Kidney (tissue), 22 donors: Measurements from ENCODE around the gene EBF3. TPM values are rescaled to one million over a fixed set of nuclear protein-coding genes. Genes with fewer than 3 reads are reported as not detected.
A peak's percentile ranks its signal among the peaks of the same experiment; 100 is the strongest.

ENCODE experiments used
- DNase-seq, 5 donors: peaks; one replicate each; pipeline ENCODE4 v3.0.0-alpha.2; 2013 to 2020
- FAIRE-seq: peaks from 2 replicates; lab custom pipeline; 2012; peaks lifted over from hg19 to GRCh38; lab: Jason Lieb, UNC
- H3K27ac ChIP-seq, 2 donors: one replicate each; pipeline ENCODE4 v1.7.0; 2013; ENCODE audit warnings: low read depth in 2 of 2, low read length in 2 of 2, inconsistent platforms in 1 of 2
- H3K27me3 ChIP-seq: one replicate; pipeline ENCODE4 v1.7.1; 2013; ENCODE audit warnings: low read length, inconsistent platforms; ENCODE audit not compliant: control insufficient read depth, insufficient read depth
- H3K36me3 ChIP-seq, 3 donors: one replicate each; pipeline versions ENCODE4 v1.7.0 to v1.7.1; 2013; ENCODE audit warnings: low read length in 3 of 3, control low read depth in 1 of 3, inconsistent platforms in 1 of 3; ENCODE audit not compliant: insufficient read depth in 3 of 3, control insufficient read depth in 2 of 3
- H3K4me1 ChIP-seq, 3 donors: one replicate each; pipeline versions ENCODE4 v1.7.0 to v1.7.1; 2013; ENCODE audit warnings: low read length in 3 of 3, inconsistent platforms in 1 of 3, low read depth in 1 of 3; ENCODE audit not compliant: control insufficient read depth in 2 of 3, insufficient read depth in 2 of 3
- H3K4me3 ChIP-seq, 3 donors: one replicate each; pipeline versions ENCODE4 v1.7.0 to v1.8.1; 2013; ENCODE audit warnings: low read length in 3 of 3, control low read depth in 1 of 3, inconsistent platforms in 1 of 3
- H3K9ac ChIP-seq, 3 donors: one replicate each; pipeline versions ENCODE4 v1.7.0 to v1.7.1; 2013; ENCODE audit warnings: low read length in 3 of 3, control low read depth in 1 of 3, inconsistent platforms in 1 of 3
- H3K9me3 ChIP-seq, 3 donors: one replicate each; pipeline versions ENCODE4 v1.7.0 to v1.7.1; 2013; ENCODE audit warnings: low read length in 3 of 3, control low read depth in 1 of 3, inconsistent platforms in 1 of 3; ENCODE audit not compliant: control insufficient read depth in 2 of 3, insufficient read depth in 1 of 3
- intact Hi-C: fragments of 100-400 bp; cut with DNase I; formaldehyde crosslinking; loops from one replicate; pipeline ENCODE4 v1.11.1; 2022
- long read RNA-seq, 10 donors: library from polyadenylated mRNA in 1 of 10; unstranded in 1 of 10; transcript quantifications; one replicate each; pipeline ENCODE4 v2.0.0 and lab custom pipeline, GENCODE V29; 2021 to 2026
- polyA plus RNA-seq: library from polyadenylated mRNA; stranded (reverse); fragments of 350-450 nt; fragmentation: Illumina TruSeq; extraction: RNeasy Lipid Tissue Mini Kit (QIAGEN cat#74804); gene quantifications from one replicate; pipeline ENCODE4 v1.2.3, GENCODE V29; 2014; ENCODE audit warnings: low read depth, low replicate concordance; ENCODE audit not compliant: insufficient read depth
- total RNA-seq: library from RNA; stranded (reverse); fragmentation: NEBNext Ultra II Directional; extraction: Animal tissue kit (Norgen Biotek cat#: 25700); gene quantifications from one replicate; pipeline ENCODE4 v1.2.1, GENCODE V29; 2021
- TF ChIP-seq, protein P1 (sequence below): IDR thresholded peaks from 3 replicates; pipeline ENCODE4 v1.5.1; 2012; ENCODE audit warnings: mild to moderate bottlenecking, moderate library complexity, borderline replicate concordance; ENCODE audit not compliant: insufficient read depth; ENCODE audit errors: extremely low read depth
- donor health status: control.
- donor health status: control.
- donor health status: control.
- donor health status: control.
- donor health status: control.
- donor health status: DM: yes; HTN: yes; CAD: no.
- donor health status: Normal renal cell carcinoma (clear cell type).

Gene EBF3, protein sequence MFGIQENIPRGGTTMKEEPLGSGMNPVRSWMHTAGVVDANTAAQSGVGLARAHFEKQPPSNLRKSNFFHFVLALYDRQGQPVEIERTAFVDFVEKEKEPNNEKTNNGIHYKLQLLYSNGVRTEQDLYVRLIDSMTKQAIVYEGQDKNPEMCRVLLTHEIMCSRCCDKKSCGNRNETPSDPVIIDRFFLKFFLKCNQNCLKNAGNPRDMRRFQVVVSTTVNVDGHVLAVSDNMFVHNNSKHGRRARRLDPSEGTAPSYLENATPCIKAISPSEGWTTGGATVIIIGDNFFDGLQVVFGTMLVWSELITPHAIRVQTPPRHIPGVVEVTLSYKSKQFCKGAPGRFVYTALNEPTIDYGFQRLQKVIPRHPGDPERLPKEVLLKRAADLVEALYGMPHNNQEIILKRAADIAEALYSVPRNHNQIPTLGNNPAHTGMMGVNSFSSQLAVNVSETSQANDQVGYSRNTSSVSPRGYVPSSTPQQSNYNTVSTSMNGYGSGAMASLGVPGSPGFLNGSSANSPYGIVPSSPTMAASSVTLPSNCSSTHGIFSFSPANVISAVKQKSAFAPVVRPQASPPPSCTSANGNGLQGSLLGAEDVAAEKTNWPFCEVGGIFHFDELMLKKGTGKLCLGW
- total RNA-seq (0.98 TPM), polyA plus RNA-seq (0.09 TPM)
- long read RNA-seq, donor 1, result 0 reads
- long read RNA-seq, donor 2, result 0 reads
- long read RNA-seq, donor 3, result 0 reads
- long read RNA-seq, donor 4, result 0 reads
- long read RNA-seq, donor 5, result 0 reads
- long read RNA-seq, donor 6, result 0 reads
- long read RNA-seq, donor 7, result 0 reads
- long read RNA-seq, donor 8, result 0 reads
- long read RNA-seq, donor 9, result 0 reads
- long read RNA-seq, donor 10, result 0 reads

DNA sequence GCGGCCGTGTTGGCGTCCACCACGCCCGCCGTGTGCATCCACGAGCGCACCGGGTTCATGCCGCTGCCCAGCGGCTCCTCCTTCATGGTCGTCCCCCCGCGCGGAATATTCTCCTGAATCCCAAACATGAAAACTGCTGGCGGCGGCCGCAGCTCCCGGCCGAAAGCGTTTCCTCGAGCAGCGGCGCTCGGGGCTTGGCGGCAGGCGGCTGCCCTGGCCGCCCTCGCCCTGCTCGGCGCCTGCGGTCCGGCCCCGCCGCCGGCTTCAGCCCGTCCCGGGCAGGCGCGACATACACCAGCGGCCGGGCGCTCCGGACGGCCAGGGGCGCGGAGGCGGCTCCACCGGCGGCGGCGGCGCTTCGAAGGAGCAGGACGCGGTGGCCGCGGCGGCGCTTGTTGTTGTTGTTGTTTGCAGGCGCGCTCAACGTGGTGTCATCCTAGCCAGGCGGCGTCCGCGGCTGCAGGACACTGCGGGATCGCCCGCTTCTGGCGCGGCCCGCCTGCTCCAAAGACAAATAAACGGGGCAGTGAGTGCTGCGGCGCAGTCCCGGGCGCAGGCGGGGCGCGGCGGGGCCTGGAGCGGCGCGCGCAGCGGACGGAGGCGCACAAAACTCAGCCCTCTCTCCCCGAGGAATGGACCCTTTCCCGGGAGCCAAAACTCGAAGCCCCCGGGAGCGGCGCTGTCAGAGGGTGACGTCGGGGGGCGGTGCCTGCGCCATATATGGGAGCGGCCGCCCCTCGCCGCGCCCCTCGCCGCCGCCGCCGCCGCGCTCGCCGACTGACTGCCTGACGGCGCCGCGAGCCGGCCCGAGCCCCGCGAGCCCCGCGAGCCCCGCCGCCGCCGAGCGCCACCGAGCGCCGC, at the start of gene EBF3:
TSS of gene EBF3 (minus strand) at position 634 of the 861 bp plus-strand sequence. CDS start at position 128, 506 bp downstream.
- H3K36me3 ChIP-seq, result no peaks in the 10 kb centered on the region
- no peak for FAIRE-seq
- TF ChIP-seq, protein P1, sequence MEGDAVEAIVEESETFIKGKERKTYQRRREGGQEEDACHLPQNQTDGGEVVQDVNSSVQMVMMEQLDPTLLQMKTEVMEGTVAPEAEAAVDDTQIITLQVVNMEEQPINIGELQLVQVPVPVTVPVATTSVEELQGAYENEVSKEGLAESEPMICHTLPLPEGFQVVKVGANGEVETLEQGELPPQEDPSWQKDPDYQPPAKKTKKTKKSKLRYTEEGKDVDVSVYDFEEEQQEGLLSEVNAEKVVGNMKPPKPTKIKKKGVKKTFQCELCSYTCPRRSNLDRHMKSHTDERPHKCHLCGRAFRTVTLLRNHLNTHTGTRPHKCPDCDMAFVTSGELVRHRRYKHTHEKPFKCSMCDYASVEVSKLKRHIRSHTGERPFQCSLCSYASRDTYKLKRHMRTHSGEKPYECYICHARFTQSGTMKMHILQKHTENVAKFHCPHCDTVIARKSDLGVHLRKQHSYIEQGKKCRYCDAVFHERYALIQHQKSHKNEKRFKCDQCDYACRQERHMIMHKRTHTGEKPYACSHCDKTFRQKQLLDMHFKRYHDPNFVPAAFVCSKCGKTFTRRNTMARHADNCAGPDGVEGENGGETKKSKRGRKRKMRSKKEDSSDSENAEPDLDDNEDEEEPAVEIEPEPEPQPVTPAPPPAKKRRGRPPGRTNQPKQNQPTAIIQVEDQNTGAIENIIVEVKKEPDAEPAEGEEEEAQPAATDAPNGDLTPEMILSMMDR, result no peak
- peak within 1 kb of the TSS in 2 of 3 donors; percentile 11 to 59 for H3K4me3 ChIP-seq
- H3K9ac ChIP-seq, result peak within 1 kb of the TSS in 1 of 3 donors; percentile 58
- intact Hi-C loops, result no loop called here
- H3K9me3 ChIP-seq, result no peaks in the 10 kb centered on the region
- DNase-seq, result peak; percentile 83 to 92 (median 88)
- H3K27ac ChIP-seq, result no peak within 1 kb of the TSS
- H3K4me1 ChIP-seq, result peaks cover 0 to 4% (median 0%) of the 10 kb centered on the region in 3 donors
- peaks cover 59% of the 10 kb centered on the region for H3K27me3 ChIP-seq

DNA sequence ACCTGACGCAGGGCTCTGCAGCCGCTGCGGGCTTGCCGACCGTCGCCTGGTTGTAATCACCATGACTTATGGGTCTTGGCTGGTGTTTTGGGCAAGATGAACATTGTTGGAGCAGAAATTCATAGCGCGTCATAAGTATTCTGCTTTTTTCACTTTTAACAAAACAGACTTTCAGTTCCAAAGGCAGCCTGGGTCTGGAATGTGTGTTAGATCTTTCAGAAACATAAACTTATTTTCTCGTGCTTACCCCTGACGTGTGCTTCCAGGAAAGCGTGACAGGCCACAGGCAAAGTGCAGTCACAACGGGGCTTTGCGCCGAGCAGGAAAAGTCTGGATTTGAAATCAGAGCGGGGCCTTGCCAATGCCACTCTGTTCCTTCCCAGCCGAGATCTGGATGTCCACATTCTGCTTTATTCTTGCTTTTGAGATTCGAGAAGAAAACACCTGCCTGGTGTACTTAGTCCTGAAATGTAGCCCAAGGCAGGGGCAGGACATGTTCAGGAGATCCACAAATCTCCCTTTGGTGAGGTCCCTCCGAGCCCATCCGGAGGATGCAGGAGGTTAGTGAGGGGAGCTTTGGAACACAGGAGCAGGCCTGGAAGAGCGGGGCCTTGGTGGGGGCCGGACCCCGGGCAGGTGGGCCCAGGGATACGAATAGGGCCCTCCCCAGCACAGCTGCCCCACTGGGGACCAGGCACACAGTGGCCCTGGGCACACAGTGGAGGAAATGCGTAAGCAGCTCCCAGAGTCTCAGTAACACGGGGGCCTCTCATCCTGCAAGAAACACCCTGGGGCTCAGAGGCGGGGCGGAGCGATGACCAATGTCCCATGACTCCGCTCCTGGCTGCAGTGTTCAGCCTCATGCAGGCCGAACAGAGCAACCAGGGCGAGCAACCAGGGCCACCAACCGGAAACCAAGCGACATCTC, 49.5 kb upstream of the EBF3 start:
- intact Hi-C loops, result no loop called here
- Histone ChIP-seq H3K9ac (no peak overlapping the region), H3K9me3 (no peaks in the 10 kb centered on the region), H3K27me3 (no peaks in the 10 kb centered on the region), H3K4me3 (no peak overlapping the region), H3K4me1 (no peaks in the 10 kb centered on the region), H3K27ac (no peak overlapping the region), H3K36me3 (no peaks in the 10 kb centered on the region)
- DNase-seq (peak in 2 of 5 donors; percentile 36 to 52), FAIRE-seq (no peak)
- TF ChIP-seq, protein P1, result no peak

DNA sequence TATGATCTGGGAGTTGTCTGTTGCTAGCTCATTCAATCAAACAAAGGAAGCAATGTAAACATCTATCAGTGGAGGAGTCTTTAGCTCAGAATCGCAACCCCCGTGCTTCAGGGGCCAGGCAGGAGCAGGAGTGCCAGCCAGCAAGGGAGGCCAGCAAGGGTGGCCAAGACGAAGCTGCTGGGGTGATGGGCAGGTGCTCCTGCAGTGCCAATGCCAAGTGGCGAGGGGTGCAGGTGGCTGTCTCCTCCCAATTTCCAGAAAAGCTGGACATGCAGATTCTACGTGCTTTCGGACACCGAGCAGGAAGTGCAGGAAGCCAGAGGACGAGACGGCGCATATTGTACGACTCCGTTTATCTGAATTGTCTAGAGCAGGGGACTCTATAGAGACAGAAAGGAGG, 48.1 kb upstream of the EBF3 start:
- intact Hi-C loops, result no loop called here
- FAIRE-seq (no peak), DNase-seq (no peak)

More for the DNA sequence above, 48.1 kb upstream of the EBF3 start:
- no peaks in the 10 kb centered on the region for H3K4me1 ChIP-seq
- no peaks in the 10 kb centered on the region for H3K27me3 ChIP-seq
- TF ChIP-seq, protein P1, result no peak
- no peak overlapping the region for H3K27ac ChIP-seq
- peaks cover 0 to 2% (median 0%) of the 10 kb centered on the region in 3 donors for H3K9me3 ChIP-seq
- no peaks in the 10 kb centered on the region for H3K36me3 ChIP-seq
- H3K4me3 ChIP-seq, result no peak overlapping the region
- no peak overlapping the region for H3K9ac ChIP-seq
